ENCODE data around the gene TMEM217. TPM values are rescaled to one million over a fixed set of nuclear protein-coding genes. Genes with fewer than 3 reads are reported as not detected.

Gene TMEM217
- total RNA-seq, 2 donors from 2014 or later: 0.50 to 7.3 TPM

GRCh38 chr6:37206622-37207021 is 51.3 kb downstream of the TMEM217 start:
- no peak for TF ChIP-seq CTCF (IDR thresholded peaks at IDR 0.05)
- TF ChIP-seq POLR2AphosphoS5 (IDR thresholded peaks at IDR 0.05): no peak
- TF ChIP-seq POLR2A (IDR thresholded peaks at IDR 0.05): no peak
- Histone ChIP-seq H3K4me1 (replicated peaks) (no peaks in the 10 kb centered on the region), H3K9me3 (no peaks in the 10 kb centered on the region), H3K4me3 (no peak overlapping the region), H3K27ac (no peak overlapping the region), H3K27me3 (replicated peaks; ENCODE audit: insufficient read depth) (no peaks in the 10 kb centered on the region), H3K36me3 (no peaks in the 10 kb centered on the region)
- DNase-seq (ENCODE audit: low spot score): no peak
- WGBS: 93% methylated on average over 9 of the region's 9 CpGs
- intact Hi-C loops (cut with DNase I): loop anchor here (10.0 kb wide), 2 partner anchors 152 to 442 kb away; no protein-coding TSS in a partner anchor

GRCh38 chr6:37205997-37206340 is 52.0 kb downstream of the TMEM217 start:
- intact Hi-C loops (cut with DNase I): loop anchor here (10.0 kb wide), 2 partner anchors 151 to 441 kb away; no protein-coding TSS in a partner anchor
- Histone ChIP-seq H3K27me3 (replicated peaks; ENCODE audit: insufficient read depth) (no peaks in the 10 kb centered on the region), H3K4me3 (no peak overlapping the region), H3K4me1 (replicated peaks) (no peaks in the 10 kb centered on the region), H3K27ac (no peak overlapping the region), H3K36me3 (no peaks in the 10 kb centered on the region), H3K9me3 (no peaks in the 10 kb centered on the region)
- no peak for TF ChIP-seq POLR2AphosphoS5 (IDR thresholded peaks at IDR 0.05)
- WGBS: 96% methylated on average over 4 of the region's 4 CpGs
- no peak for DNase-seq (ENCODE audit: low spot score)

GRCh38 chr6:37205175-37205996 is 52.6 kb downstream of the TMEM217 start:
- no peak overlapping the region for H3K27ac ChIP-seq
- no peaks in the 10 kb centered on the region for H3K27me3 ChIP-seq (replicated peaks; ENCODE audit: insufficient read depth)
- H3K4me1 ChIP-seq (replicated peaks): no peaks in the 10 kb centered on the region
- H3K9me3 ChIP-seq: no peaks in the 10 kb centered on the region
- no peak for DNase-seq (ENCODE audit: low spot score)
- no peak overlapping the region for H3K4me3 ChIP-seq
- intact Hi-C loops (cut with DNase I): loop anchor here (10.0 kb wide), 2 partner anchors 151 to 441 kb away; no protein-coding TSS in a partner anchor
- WGBS: 73% methylated on average over 13 of the region's 13 CpGs
- no peaks in the 10 kb centered on the region for H3K36me3 ChIP-seq
- TF ChIP-seq POLR2A (IDR thresholded peaks at IDR 0.05) (no peak), CTCF (IDR thresholded peaks at IDR 0.05) (no peak), POLR2AphosphoS5 (IDR thresholded peaks at IDR 0.05) (no peak)

GRCh38 chr6:37204014-37204751 is 53.8 kb downstream of the TMEM217 start:
- H3K4me3 ChIP-seq: no peak overlapping the region
- intact Hi-C loops (cut with DNase I): loop anchor here (10.0 kb wide), 2 partner anchors 149 to 439 kb away; no protein-coding TSS in a partner anchor
- WGBS: 67% methylated on average over 7 of the region's 7 CpGs
- no peak for DNase-seq (ENCODE audit: low spot score)
- H3K27ac ChIP-seq: no peak overlapping the region
- no peaks in the 10 kb centered on the region for H3K4me1 ChIP-seq (replicated peaks)
- no peak for TF ChIP-seq POLR2AphosphoS5 (IDR thresholded peaks at IDR 0.05)
- no peak for TF ChIP-seq CTCF (IDR thresholded peaks at IDR 0.05)
- TF ChIP-seq POLR2A (IDR thresholded peaks at IDR 0.05): no peak
- no peaks in the 10 kb centered on the region for H3K27me3 ChIP-seq (replicated peaks; ENCODE audit: insufficient read depth)
- H3K9me3 ChIP-seq: no peaks in the 10 kb centered on the region
- H3K36me3 ChIP-seq: no peaks in the 10 kb centered on the region

GRCh38 chr6:37202788-37203491 is 55.0 kb downstream of the TMEM217 start:
- H3K27ac ChIP-seq: no peak overlapping the region
- intact Hi-C loops (cut with DNase I): loop anchor here (10.0 kb wide), 2 partner anchors 148 to 438 kb away; no protein-coding TSS in a partner anchor

More at GRCh38 chr6:37202788-37203491, 55.0 kb downstream of the TMEM217 start:
- TF ChIP-seq CTCF (IDR thresholded peaks at IDR 0.05): no peak
- TF ChIP-seq POLR2AphosphoS5 (IDR thresholded peaks at IDR 0.05): no peak
- TF ChIP-seq POLR2A (IDR thresholded peaks at IDR 0.05): no peak
- H3K4me1 ChIP-seq (replicated peaks): no peaks in the 10 kb centered on the region
- no peaks in the 10 kb centered on the region for H3K27me3 ChIP-seq (replicated peaks; ENCODE audit: insufficient read depth)
- H3K9me3 ChIP-seq: no peaks in the 10 kb centered on the region
- 74% methylated on average over 7 of the region's 7 CpGs for WGBS
- no peaks in the 10 kb centered on the region for H3K36me3 ChIP-seq
- DNase-seq (ENCODE audit: low spot score): no peak
- H3K4me3 ChIP-seq: no peak overlapping the region
